ENCODE results near the gene PLEKHH3. TPM values are rescaled to one million over a fixed set of nuclear protein-coding genes. Genes with fewer than 3 reads are reported as not detected.

The PLEKHH3 gene
- total and polyA plus RNA-seq, 2 of the 4 experiments (the other 2 are of a cell fraction): 2.9 to 10.5 TPM

DNA sequence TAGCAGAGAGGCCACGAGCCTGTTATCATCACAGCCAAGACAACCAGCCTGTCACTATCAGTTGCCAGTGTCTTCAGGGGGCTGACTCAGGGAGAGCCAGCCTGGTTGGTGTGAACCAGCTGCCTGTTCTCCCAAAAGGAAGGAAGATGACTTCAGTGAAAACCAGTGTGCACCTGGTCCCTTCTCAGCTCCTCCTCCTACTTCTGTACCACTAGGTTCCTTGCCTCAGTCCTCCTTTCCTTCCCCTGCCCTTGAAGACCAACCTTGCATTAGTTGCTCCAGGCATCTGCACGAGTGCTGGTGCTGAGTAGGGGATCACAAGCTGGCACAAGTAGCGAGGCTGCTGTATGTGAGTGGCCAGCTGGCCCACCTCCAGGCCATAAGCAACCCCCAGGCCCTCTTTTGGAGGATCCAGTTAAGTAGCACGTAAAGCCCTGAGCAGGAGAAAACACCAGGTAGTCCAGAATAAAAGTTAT lies 58.8 kb downstream of the PLEKHH3 start:
- H3K36me3 ChIP-seq (ENCODE audit: control insufficient read depth, insufficient read depth, low read length): peaks cover 24% of the 10 kb centered on the region
- H3K4me2 ChIP-seq (ENCODE audit: low read depth, low read length): no peak overlapping the region
- no peaks in the 10 kb centered on the region for H4K20me1 ChIP-seq (ENCODE audit: insufficient read depth, low read length)
- DNase-seq (no peak), ATAC-seq (ENCODE audit: low read depth) (no peak)
- no peak for TF ChIP-seq RFX5 (IDR thresholded peaks at IDR 0.05; ENCODE audit: low read depth, low read length)
- no peak for TF ChIP-seq FOS (IDR thresholded peaks at IDR 0.05; ENCODE audit: low read depth, low read length)
- no peak for TF ChIP-seq MXI1 (IDR thresholded peaks at IDR 0.05; ENCODE audit: borderline replicate concordance, low read depth, low read length)
- intact Hi-C loops (cut with micrococcal nuclease): no loop called here
- in situ Hi-C loops (cut with MboI; ENCODE audit: low sequenced_read_pairs): no loop called here
- 14% methylated on average over 1 of the region's 4 CpGs; no CpG with 5 or more reads in 1 of the 2 experiments for WGBS, 2 experiments (ENCODE audit: extremely low coverage in 2 of 2, insufficient read length in 1 of 2)
- H2BK120ac ChIP-seq (ENCODE audit: low read depth, low read length): no peak overlapping the region
- H3K18ac ChIP-seq (ENCODE audit: low read depth, low read length): no peak overlapping the region
- no peaks in the 10 kb centered on the region for H3K4me1 ChIP-seq (ENCODE audit: control insufficient read depth, insufficient read depth, low read length)
- no peak overlapping the region for H3K56ac ChIP-seq (ENCODE audit: extremely low read depth, insufficient read depth, low read length)
- POLR2A ChIA-PET (ENCODE audit: unreplicated experiment): interaction anchor here (0.9 kb wide), 1 partner anchor 9 kb away, joined by 4 read pairs; the partner anchor contains the start of genes RETREG3 and TUBG1
- H3K14ac ChIP-seq (replicated peaks; ENCODE audit: low read depth, low read length): no peak overlapping the region
- no TSS peak for BruUV-seq (replicated peaks)
- no peak overlapping the region for H4K5ac ChIP-seq (ENCODE audit: low read depth, low read length)
- H2AK5ac ChIP-seq (ENCODE audit: low read depth, low read length): no peak overlapping the region
- no peaks in the 10 kb centered on the region for H3K9me3 ChIP-seq (ENCODE audit: control insufficient read depth, insufficient read depth, low read length)
- H2BK5ac ChIP-seq (ENCODE audit: low read depth, low read length, poor library complexity, severe bottlenecking): no peak overlapping the region
- H2AFZ ChIP-seq (replicated peaks; ENCODE audit: low read length, poor library complexity): no peak overlapping the region
- H3K4me3 ChIP-seq (ENCODE audit: insufficient read depth, low read depth, low read length): no peak overlapping the region
- H2AK9ac ChIP-seq (replicated peaks; ENCODE audit: low read depth, low read length, poor library complexity): no peak overlapping the region
- no peak overlapping the region for H3K27ac ChIP-seq (ENCODE audit: insufficient read depth, low read length)
- H3K9ac ChIP-seq (ENCODE audit: low read depth, low read length): no peak overlapping the region
- peaks cover 4% of the 10 kb centered on the region; the same call in 1 of the 2 replicates for H3K9me1 ChIP-seq (ENCODE audit: insufficient read depth, low read length)
- no peak overlapping the region for H2BK20ac ChIP-seq (ENCODE audit: low read depth, low read length)
- CTCF ChIA-PET: no interaction called here
- H3K4ac ChIP-seq (ENCODE audit: low read depth, low read length): no peak overlapping the region
- no peak overlapping the region for H4K8ac ChIP-seq (ENCODE audit: low read depth in 2 of 2, low read length in 2 of 2)
- no peak overlapping the region for H3K23ac ChIP-seq (ENCODE audit: low read depth, low read length)
- no peaks in the 10 kb centered on the region; the same call in 1 of the 2 replicates for H3K27me3 ChIP-seq (ENCODE audit: control insufficient read depth, insufficient read depth, low read length)
- no peak overlapping the region for H4K91ac ChIP-seq (ENCODE audit: insufficient read depth, low read depth, low read length)
- dilution Hi-C loops (cut with HindIII; ENCODE audit: low sequenced_read_pairs, unreplicated experiment): no loop called here
- no peak overlapping the region for H2BK15ac ChIP-seq (ENCODE audit: low read depth, low read length)
- no peaks in the 10 kb centered on the region; a peak in 1 of 4 replicates for H3K79me1 ChIP-seq (ENCODE audit: low read depth in 1 of 2, low read length in 2 of 2)

Small RNA genes lying within 50 kb of the gene (microRNA-seq; reads per million reads assigned to microRNA genes)
- 0 to 0.73 reads per million in 2 experiments for gene MIR6780A (ENCODE audit: insufficient read depth in 1 of 2, insufficient read length in 1 of 2, unreplicated experiment in 1 of 2)

Small RNA genes lying within 50 kb of the gene (small RNA-seq; reads per million reads assigned to genes)
- 0 reads per million in 5 experiments for gene MIR6780A

Other genes starting within 250 kb of the PLEKHH3 start
- 18.8 and 23.6 TPM in 2 replicates for gene ATP6V0A1, start 218.1 kb downstream of the PLEKHH3 start, total RNA-seq (2012; rRNA removed)
- gene ATP6V0A1, start 218.1 kb downstream of the PLEKHH3 start, polyA plus RNA-seq (2012; rRNA removed): 34.0 and 36.2 TPM in 2 replicates
- 6.5 and 7.5 TPM in 2 replicates for gene NAGLU, start 140.8 kb downstream of the PLEKHH3 start, total RNA-seq (2012; rRNA removed)
- 29.2 TPM in 2 replicates for gene NAGLU, start 140.8 kb downstream of the PLEKHH3 start, polyA plus RNA-seq (2012; rRNA removed)
- 0.56 and 0.72 TPM in 2 replicates for gene HSD17B1, start 124.1 kb downstream of the PLEKHH3 start, total RNA-seq (2012; rRNA removed)
- gene HSD17B1, start 124.1 kb downstream of the PLEKHH3 start, polyA plus RNA-seq (2012; rRNA removed): 1.4 and 2.9 TPM in 2 replicates
- gene COASY, start 114.8 kb downstream of the PLEKHH3 start, total RNA-seq (2012; rRNA removed): 9.7 and 10.6 TPM in 2 replicates
- gene COASY, start 114.8 kb downstream of the PLEKHH3 start, polyA plus RNA-seq (2012; rRNA removed): 44.0 and 46.6 TPM in 2 replicates
- gene MLX, start 109.9 kb downstream of the PLEKHH3 start, total RNA-seq (2012; rRNA removed): 37.5 and 37.8 TPM in 2 replicates
- gene MLX, start 109.9 kb downstream of the PLEKHH3 start, polyA plus RNA-seq (2012; rRNA removed): 45.5 and 45.6 TPM in 2 replicates
- gene PSMC3IP, start 99.3 kb downstream of the PLEKHH3 start, total RNA-seq (2012; rRNA removed): 5.6 and 8.9 TPM in 2 replicates
- gene PSMC3IP, start 99.3 kb downstream of the PLEKHH3 start, polyA plus RNA-seq (2012; rRNA removed): 9.8 and 11.1 TPM in 2 replicates
- gene RETREG3, start 67.6 kb downstream of the PLEKHH3 start, total RNA-seq (2012; rRNA removed): 44.1 and 47.2 TPM in 2 replicates
- 18.1 and 24.4 TPM in 2 replicates for gene RETREG3, start 67.6 kb downstream of the PLEKHH3 start, polyA plus RNA-seq (2012; rRNA removed)
- 38.9 and 42.5 TPM in 2 replicates for gene TUBG1, start 67.3 kb downstream of the PLEKHH3 start, total RNA-seq (2012; rRNA removed)
- gene TUBG1, start 67.3 kb downstream of the PLEKHH3 start, polyA plus RNA-seq (2012; rRNA removed): 93.8 and 94.5 TPM in 2 replicates
- 3.3 and 3.6 TPM in 2 replicates for gene TUBG2, start 17.7 kb downstream of the PLEKHH3 start, total RNA-seq (2012; rRNA removed)
- gene TUBG2, start 17.7 kb downstream of the PLEKHH3 start, polyA plus RNA-seq (2012; rRNA removed): 19.4 and 24.6 TPM in 2 replicates
- 0.36 and 0.56 TPM in 2 replicates for gene CCR10, start 4.8 kb upstream of the PLEKHH3 start, total RNA-seq (2012; rRNA removed)
- gene CCR10, start 4.8 kb upstream of the PLEKHH3 start, polyA plus RNA-seq (2012; rRNA removed): 2.4 and 3.0 TPM in 2 replicates
- 10.6 and 12.2 TPM in 2 replicates for gene CNTNAP1, start 5.5 kb upstream of the PLEKHH3 start, total RNA-seq (2012; rRNA removed)
- gene CNTNAP1, start 5.5 kb upstream of the PLEKHH3 start, polyA plus RNA-seq (2012; rRNA removed): 72.2 and 77.0 TPM in 2 replicates
- 17.6 and 18.6 TPM in 2 replicates for gene EZH1, start 68.0 kb upstream of the PLEKHH3 start, total RNA-seq (2012; rRNA removed)
- gene EZH1, start 68.0 kb upstream of the PLEKHH3 start, polyA plus RNA-seq (2012; rRNA removed): 21.1 and 27.3 TPM in 2 replicates
- gene RAMP2, start 84.2 kb upstream of the PLEKHH3 start, total RNA-seq (2012; rRNA removed): 0.18 and 0.28 TPM in 2 replicates
- 1.6 and 2.5 TPM in 2 replicates for gene RAMP2, start 84.2 kb upstream of the PLEKHH3 start, polyA plus RNA-seq (2012; rRNA removed)
- gene VPS25, start 96.5 kb upstream of the PLEKHH3 start, total RNA-seq (2012; rRNA removed): 71.3 and 78.3 TPM in 2 replicates
- gene VPS25, start 96.5 kb upstream of the PLEKHH3 start, polyA plus RNA-seq (2012; rRNA removed): 127 and 130 TPM in 2 replicates
- 1.3 and 1.9 TPM in 2 replicates for gene WNK4, start 103.6 kb upstream of the PLEKHH3 start, total RNA-seq (2012; rRNA removed)
- gene WNK4, start 103.6 kb upstream of the PLEKHH3 start, polyA plus RNA-seq (2012; rRNA removed): 15.1 and 16.2 TPM in 2 replicates
- gene COA3, start 121.7 kb upstream of the PLEKHH3 start, total RNA-seq (2012; rRNA removed): 50.5 and 78.1 TPM in 2 replicates
- 66.8 and 75.9 TPM in 2 replicates for gene COA3, start 121.7 kb upstream of the PLEKHH3 start, polyA plus RNA-seq (2012; rRNA removed)
- not detected in 2 replicates for gene CNTD1, start 121.9 kb upstream of the PLEKHH3 start, total RNA-seq (2012; rRNA removed)
- not detected in 2 replicates for gene CNTD1, start 121.9 kb upstream of the PLEKHH3 start, polyA plus RNA-seq (2012; rRNA removed)
- 93.9 and 119 TPM in 2 replicates for gene BECN1, start 147.3 kb upstream of the PLEKHH3 start, total RNA-seq (2012; rRNA removed)
- 73.1 and 84.0 TPM in 2 replicates for gene BECN1, start 147.3 kb upstream of the PLEKHH3 start, polyA plus RNA-seq (2012; rRNA removed)
- gene PSME3, start 156.4 kb upstream of the PLEKHH3 start, total RNA-seq (2012; rRNA removed): 72.4 and 92.2 TPM in 2 replicates
- 89.4 and 100 TPM in 2 replicates for gene PSME3, start 156.4 kb upstream of the PLEKHH3 start, polyA plus RNA-seq (2012; rRNA removed)
- 0.28 and 0.36 TPM in 2 replicates for gene AOC2, start 167.6 kb upstream of the PLEKHH3 start, total RNA-seq (2012; rRNA removed)
- 0.34 and 0.41 TPM in 2 replicates for gene AOC2, start 167.6 kb upstream of the PLEKHH3 start, polyA plus RNA-seq (2012; rRNA removed)
- under 0.01 TPM in 1 of 2 replicates, not detected in the other for gene AOC3, start 174.2 kb upstream of the PLEKHH3 start, total RNA-seq (2012; rRNA removed)
- gene AOC3, start 174.2 kb upstream of the PLEKHH3 start, polyA plus RNA-seq (2012; rRNA removed): 0.10 and 0.17 TPM in 2 replicates
- not detected in 2 replicates for gene G6PC1, start 223.8 kb upstream of the PLEKHH3 start, total RNA-seq (2012; rRNA removed)
- gene G6PC1, start 223.8 kb upstream of the PLEKHH3 start, polyA plus RNA-seq (2012; rRNA removed): not detected in 2 replicates